Measurements from ENCODE around the gene PLA2G2D. TPM values are rescaled to one million over a fixed set of nuclear protein-coding genes. Genes with fewer than 3 reads are reported as not detected.

The PLA2G2D gene
- total RNA-seq, 1 donor: not detected

DNA sequence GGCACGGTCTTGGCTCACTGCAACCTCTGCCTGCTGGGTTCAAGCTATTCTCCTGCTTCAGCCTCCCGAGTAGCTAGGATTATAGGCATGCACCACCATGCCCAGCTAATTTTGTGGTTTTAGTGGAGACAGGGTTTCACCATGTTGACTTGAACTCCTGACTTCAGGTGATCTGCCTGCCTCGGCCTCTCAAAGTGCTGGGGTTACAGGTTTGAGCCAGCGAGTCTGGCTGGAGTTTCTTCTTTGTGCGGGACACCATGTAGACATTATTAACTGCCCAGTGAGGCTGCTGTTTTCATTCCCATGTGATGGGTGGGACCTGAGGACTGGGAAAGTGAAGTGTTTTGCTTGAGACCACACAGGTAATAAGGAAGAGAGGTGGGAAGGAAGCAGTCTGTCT lies 26.0 kb downstream of the PLA2G2D start:
- Histone ChIP-seq H3K4me3 (ENCODE audit: insufficient read depth, low read length) (no peak overlapping the region), H3K4me2 (ENCODE audit: insufficient read depth, low read length) (no peak overlapping the region), H2AFZ (ENCODE audit: low read length) (no peak overlapping the region), H3K9me3 (ENCODE audit: low read depth, low read length) (no peaks in the 10 kb centered on the region), H4K20me1 (ENCODE audit: insufficient read depth, low read length) (no peaks in the 10 kb centered on the region), H3K36me3 (ENCODE audit: insufficient read depth, low read length) (no peaks in the 10 kb centered on the region), H3K27ac (ENCODE audit: low read depth, low read length) (no peak overlapping the region), H3K79me2 (ENCODE audit: insufficient read depth, low read length) (no peaks in the 10 kb centered on the region), H3K4me1 (ENCODE audit: insufficient read depth, low read length) (no peaks in the 10 kb centered on the region), H3K27me3 (ENCODE audit: insufficient read depth, low read length) (peaks cover 32% of the 10 kb centered on the region)
- no peak for DNase-seq (ENCODE audit: insufficient read length, low spot score, missing footprints)
- TF ChIP-seq CTCF (IDR thresholded peaks at IDR 0.05; ENCODE audit: extremely low read depth, low read depth, low read length): no peak

GRCh38 chr1:20090641-20091040 lies 28.7 kb downstream of the PLA2G2D start:
- Histone ChIP-seq H3K9me3 (ENCODE audit: low read depth, low read length) (no peaks in the 10 kb centered on the region), H3K27me3 (ENCODE audit: insufficient read depth, low read length) (peaks cover 23% of the 10 kb centered on the region), H3K4me3 (ENCODE audit: insufficient read depth, low read length) (no peak overlapping the region), H3K4me1 (ENCODE audit: insufficient read depth, low read length) (no peaks in the 10 kb centered on the region), H3K36me3 (ENCODE audit: insufficient read depth, low read length) (no peaks in the 10 kb centered on the region), H2AFZ (ENCODE audit: low read length) (no peak overlapping the region), H3K27ac (ENCODE audit: low read depth, low read length) (no peak overlapping the region), H3K4me2 (ENCODE audit: insufficient read depth, low read length) (no peak overlapping the region), H3K79me2 (ENCODE audit: insufficient read depth, low read length) (no peaks in the 10 kb centered on the region), H4K20me1 (ENCODE audit: insufficient read depth, low read length) (no peaks in the 10 kb centered on the region)
- no peak for TF ChIP-seq CTCF (IDR thresholded peaks at IDR 0.05; ENCODE audit: extremely low read depth, low read depth, low read length)
- no peak for DNase-seq (ENCODE audit: insufficient read length, low spot score, missing footprints)

- H3K36me3 ChIP-seq (ENCODE audit: insufficient read depth, low read length): no peaks in the 10 kb centered on the region
- peaks cover 18% of the 10 kb centered on the region for H3K27me3 ChIP-seq (ENCODE audit: insufficient read depth, low read length)
- TF ChIP-seq CTCF (IDR thresholded peaks at IDR 0.05; ENCODE audit: extremely low read depth, low read depth, low read length): no peak
- no peak overlapping the region for H3K4me2 ChIP-seq (ENCODE audit: insufficient read depth, low read length)
- no peaks in the 10 kb centered on the region for H3K9me3 ChIP-seq (ENCODE audit: low read depth, low read length)
- H3K4me1 ChIP-seq (ENCODE audit: insufficient read depth, low read length): no peaks in the 10 kb centered on the region
- H2AFZ ChIP-seq (ENCODE audit: low read length): no peak overlapping the region
- no peak overlapping the region for H3K4me3 ChIP-seq (ENCODE audit: insufficient read depth, low read length)
- H4K20me1 ChIP-seq (ENCODE audit: insufficient read depth, low read length): no peaks in the 10 kb centered on the region
- no peaks in the 10 kb centered on the region for H3K79me2 ChIP-seq (ENCODE audit: insufficient read depth, low read length)
- H3K27ac ChIP-seq (ENCODE audit: low read depth, low read length): no peak overlapping the region
- DNase-seq (ENCODE audit: insufficient read length, low spot score, missing footprints): no peak
Observed at GRCh38 chr1:20090119-20090518, 29.2 kb downstream of the PLA2G2D start.

- Histone ChIP-seq H3K79me2 (ENCODE audit: insufficient read depth, low read length) (no peaks in the 10 kb centered on the region), H3K9me3 (ENCODE audit: low read depth, low read length) (no peaks in the 10 kb centered on the region), H3K27me3 (ENCODE audit: insufficient read depth, low read length) (peaks cover 18% of the 10 kb centered on the region), H3K27ac (ENCODE audit: low read depth, low read length) (no peak overlapping the region), H3K36me3 (ENCODE audit: insufficient read depth, low read length) (no peaks in the 10 kb centered on the region), H3K4me2 (ENCODE audit: insufficient read depth, low read length) (no peak overlapping the region), H3K4me1 (ENCODE audit: insufficient read depth, low read length) (no peaks in the 10 kb centered on the region), H4K20me1 (ENCODE audit: insufficient read depth, low read length) (no peaks in the 10 kb centered on the region), H2AFZ (ENCODE audit: low read length) (no peak overlapping the region), H3K4me3 (ENCODE audit: insufficient read depth, low read length) (no peak overlapping the region)
- TF ChIP-seq CTCF (IDR thresholded peaks at IDR 0.05; ENCODE audit: extremely low read depth, low read depth, low read length): no peak
- no peak for DNase-seq (ENCODE audit: insufficient read length, low spot score, missing footprints)
Observed at GRCh38 chr1:20089328-20090077, 29.8 kb downstream of the PLA2G2D start.

All from osteoblast (primary cell).